HG03432 (cell line): ENCODE data around the gene LRRC75A.
"Not testable (repeated sequence)": the region's sequence is repeated elsewhere in the genome, so short reads cannot be mapped to it uniquely, and the experiment has no call there.

Experiments
- ATAC-seq: cut with Tn5 transposase; IDR thresholded peaks from one replicate; pipeline ENCODE4 v1.9.1; 2021; ENCODE audit warnings: mild to moderate bottlenecking, moderate library complexity; ENCODE audit not compliant: unreplicated experiment

The LRRC75A gene, protein sequence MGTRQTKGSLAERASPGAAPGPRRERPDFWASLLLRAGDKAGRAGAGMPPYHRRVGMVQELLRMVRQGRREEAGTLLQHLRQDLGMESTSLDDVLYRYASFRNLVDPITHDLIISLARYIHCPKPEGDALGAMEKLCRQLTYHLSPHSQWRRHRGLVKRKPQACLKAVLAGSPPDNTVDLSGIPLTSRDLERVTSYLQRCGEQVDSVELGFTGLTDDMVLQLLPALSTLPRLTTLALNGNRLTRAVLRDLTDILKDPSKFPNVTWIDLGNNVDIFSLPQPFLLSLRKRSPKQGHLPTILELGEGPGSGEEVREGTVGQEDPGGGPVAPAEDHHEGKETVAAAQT

DNA sequence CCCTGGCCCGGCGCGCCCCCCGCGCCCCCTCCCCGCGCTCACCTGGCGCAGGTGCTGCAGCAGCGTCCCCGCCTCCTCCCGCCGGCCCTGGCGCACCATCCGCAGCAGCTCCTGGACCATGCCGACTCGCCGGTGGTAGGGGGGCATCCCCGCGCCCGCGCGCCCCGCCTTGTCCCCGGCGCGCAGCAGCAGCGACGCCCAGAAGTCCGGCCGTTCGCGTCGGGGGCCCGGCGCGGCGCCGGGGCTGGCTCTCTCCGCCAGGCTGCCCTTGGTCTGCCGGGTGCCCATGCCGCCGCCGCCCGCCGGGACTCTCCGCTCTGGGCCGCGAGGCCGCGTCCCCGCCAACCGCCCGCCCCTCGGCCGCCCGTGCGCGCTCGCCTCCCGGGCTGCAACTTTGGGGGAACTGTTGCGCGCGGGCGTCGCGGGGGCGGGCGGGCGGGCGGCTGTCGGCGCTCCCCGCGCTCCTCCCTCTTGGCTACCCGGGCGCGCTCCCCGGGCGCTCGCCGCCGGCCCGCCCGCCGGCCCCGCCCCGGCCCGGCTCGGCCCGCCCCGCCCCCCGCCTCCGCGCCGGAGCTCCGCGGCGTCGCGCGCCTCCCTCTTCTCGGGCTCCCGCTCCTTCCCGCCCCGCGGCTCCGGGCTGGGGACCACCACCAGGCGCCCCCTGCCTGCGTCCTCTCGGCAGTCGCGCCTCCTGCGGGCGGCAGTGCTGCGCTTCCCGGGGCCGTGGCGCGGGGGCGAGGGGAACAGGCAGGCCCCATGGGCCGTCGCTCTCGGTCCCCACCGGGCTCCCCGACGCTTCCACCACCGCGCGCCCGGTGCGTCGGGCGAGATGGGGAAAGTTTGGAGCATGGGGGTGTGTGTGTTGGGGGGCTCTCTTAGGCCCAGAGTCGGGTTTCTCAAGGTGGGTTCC, at the start of gene LRRC75A:
TSS of gene LRRC75A (minus strand) at position 491 of the 910 bp plus-strand sequence. CDS start at position 288, 203 bp downstream.
- ATAC-seq: peak; percentile 63

GRCh38 chr17:16537130-16537458, 45.1 kb upstream of the LRRC75A start:
- no peak for ATAC-seq

DNA sequence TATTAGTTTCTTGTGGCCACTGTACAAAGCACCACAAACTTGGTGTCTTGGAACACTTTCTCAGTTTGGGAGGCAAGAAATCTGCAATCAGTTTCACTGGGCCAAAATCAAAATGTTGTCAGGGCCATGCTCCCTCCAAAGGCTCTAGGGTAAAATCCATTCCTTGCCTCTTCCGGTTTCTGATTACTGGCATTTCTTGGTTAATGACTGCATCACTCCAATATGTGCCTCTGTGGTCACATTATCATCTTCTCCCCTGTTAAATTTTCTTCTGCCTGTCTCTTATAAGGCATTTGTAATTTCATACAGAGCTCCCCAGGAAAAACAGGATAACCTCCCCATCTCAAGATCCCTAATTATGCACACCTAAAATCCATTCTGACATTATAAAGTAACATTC, 42.2 kb upstream of the LRRC75A start:
- no peak for ATAC-seq

DNA sequence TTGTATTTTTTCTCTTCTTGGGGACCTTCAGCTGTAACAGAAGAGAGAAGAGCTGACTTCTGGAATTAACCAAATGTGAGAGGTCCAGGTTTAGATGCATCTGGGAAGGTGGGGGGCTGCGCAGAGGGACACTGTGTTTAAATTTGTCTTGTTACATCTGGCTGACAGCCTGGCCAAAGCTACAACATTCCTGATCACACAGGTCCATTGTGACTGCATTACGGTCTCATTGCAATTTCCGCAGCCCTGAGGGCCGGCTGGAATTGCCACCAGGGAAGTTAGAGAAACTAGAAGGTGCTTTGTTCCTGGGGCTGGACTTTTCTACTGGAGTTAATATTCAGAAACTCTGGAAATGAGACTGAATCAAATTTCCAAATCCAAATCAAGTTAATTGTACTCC, 37.9 kb upstream of the LRRC75A start:
- ATAC-seq: no peak

DNA sequence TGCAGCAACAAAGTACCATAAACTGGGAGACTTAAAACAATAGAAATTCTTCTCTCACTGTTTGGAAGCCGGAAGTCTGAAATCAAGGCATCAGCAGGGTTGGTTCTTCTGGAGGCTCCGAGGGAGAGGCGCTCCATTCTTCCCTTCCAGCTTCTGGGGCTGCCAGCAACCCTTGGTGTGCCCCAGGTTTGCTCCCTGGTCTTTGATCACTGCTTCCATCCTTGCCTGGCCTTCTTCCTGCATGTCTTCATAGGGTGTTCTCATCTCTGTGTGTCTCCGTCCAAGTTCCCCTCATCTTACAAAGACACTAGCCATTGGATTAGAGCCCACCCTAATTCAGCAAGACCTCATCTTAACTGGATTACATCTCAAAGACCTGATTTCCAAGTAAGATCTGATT, 35.3 kb upstream of the LRRC75A start:
- no peak for ATAC-seq

GRCh38 chr17:16525556-16525955, 33.6 kb upstream of the LRRC75A start:
- ATAC-seq: not testable (repeated sequence)

GRCh38 chr17:16521070-16521727, 29.2 kb upstream of the LRRC75A start:
- peak; percentile 63 for ATAC-seq

DNA sequence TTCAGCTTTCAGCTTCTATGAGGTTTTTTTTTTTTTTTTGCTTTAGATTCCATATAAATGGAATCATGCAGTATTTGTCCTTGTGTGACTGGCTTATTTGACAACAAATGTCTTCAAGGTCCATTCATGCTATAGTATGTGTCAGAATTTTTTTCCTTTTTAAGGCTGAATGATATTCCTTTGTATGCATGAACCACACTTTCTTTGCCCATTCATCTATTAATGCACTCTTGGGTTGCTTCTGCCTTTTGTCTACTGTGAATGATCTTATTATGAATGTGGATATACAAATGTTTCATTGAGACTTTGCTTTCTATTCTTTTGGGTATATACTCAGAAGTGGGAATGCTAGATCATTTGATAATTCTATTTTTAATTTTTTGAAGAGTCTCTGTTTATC, 27.0 kb upstream of the LRRC75A start:
- ATAC-seq: no peak

DNA sequence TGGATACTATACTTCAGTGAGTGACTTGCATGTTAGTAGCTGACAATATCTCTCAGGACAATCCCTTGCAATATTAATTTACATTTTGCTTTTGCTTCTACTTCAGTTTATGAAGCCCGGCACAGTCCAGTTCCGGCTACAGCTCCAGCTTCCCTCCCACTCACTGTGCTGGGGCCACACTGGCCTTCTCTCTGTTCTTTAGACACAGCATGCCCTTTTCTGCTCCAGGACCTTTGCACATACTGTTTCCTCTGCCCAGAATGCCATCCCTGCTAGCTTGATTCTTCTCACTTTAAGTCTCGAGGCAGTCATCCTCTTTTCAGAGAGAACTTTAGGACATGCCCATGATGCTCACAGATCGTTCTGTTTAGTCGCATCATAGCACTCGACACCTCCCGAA, 25.5 kb upstream of the LRRC75A start:
- ATAC-seq: no peak

DNA sequence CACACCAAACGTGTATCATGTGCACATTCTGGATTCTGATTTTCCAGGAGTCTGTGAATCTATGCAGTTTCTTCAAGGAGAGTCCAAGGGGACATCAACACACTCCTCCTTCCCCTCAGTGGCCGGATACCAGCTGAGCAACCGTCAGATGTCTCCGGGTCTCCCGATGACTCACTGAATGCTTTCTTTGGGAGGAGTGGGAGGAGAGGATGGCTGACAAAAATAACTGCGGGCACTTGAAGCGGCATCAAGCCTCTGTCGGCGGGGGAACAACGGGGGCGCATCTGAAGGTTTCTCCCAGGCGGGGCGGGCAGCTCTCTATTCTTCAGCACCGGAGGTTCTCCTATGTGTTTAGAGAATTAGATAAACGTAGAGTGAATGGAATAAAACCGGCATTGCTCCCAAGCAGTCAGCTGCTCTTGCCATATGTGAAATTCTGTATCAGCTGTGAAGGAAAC, 24.6 kb upstream of the LRRC75A start:
- ATAC-seq: no peak

- no peak for ATAC-seq
These were observed 23.9 kb upstream of the LRRC75A start for GRCh38 chr17:16515933-16516332.

- no peak for ATAC-seq
These were observed 21.9 kb upstream of the LRRC75A start for GRCh38 chr17:16513873-16514272.

GRCh38 chr17:16512011-16512410, 20.0 kb upstream of the LRRC75A start:
- no peak for ATAC-seq

DNA sequence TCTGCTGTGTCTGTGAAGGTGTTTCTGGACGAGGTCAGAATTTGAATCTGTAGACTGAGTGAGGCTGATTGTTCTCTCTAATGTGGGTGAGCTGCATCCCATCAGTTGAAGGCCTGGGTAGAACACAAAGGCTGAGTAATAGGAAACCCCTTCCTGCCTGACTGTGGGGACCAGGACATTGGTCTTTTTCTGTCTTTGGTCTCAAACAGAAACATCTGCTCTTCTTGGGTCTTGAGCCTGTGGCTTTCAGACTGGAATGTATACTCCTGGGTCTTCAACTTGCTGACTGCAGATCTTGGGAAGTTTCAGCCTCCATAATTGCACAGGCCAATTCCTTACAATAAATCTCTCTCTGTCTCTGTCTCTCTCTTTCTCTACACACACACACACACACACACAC, 19.6 kb upstream of the LRRC75A start:
- ATAC-seq: no peak

GRCh38 chr17:16507918-16508533, 16.0 kb upstream of the LRRC75A start:
- no peak for ATAC-seq

DNA sequence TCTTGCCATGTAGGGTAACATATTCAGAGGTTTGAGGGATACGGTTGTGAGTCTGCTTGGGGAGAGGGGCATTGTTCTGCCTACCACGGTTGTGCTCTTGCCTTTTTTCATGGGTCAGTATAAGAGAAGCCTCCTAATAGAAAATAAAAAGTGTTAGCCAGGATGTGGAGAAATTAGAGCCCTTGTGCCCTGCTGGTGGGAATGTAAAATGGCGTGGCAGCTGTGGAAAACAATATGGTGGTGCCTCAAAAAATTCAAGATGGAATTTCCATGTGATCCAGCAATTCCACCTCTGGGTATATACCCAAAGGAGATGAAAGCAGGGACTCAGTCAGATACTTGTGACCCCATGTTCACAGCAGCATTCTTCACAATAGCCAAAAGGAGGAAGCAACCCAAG, 14.2 kb upstream of the LRRC75A start:
- ATAC-seq: no peak

DNA sequence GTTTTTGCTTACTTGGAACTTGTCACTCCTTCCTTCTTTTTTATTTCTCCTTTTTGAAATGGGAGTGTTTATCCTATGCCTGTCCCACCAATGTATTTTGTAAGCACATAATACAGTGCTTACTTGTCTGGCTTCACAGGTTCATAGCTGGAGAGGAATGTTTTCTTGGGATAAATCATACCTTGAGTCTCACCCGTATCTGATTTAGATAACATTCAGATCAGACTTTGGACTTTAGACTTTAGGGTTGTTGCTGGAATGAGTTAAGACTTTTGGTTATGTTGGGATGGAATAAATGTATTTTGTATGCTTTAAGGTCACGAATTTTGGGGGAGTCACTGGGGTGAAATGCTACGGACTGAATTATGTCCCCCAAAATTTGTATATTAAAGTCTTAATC, 13.0 kb upstream of the LRRC75A start:
- no peak for ATAC-seq

- no peak for ATAC-seq
These were observed 5.0 kb upstream of the LRRC75A start for GRCh38 chr17:16496820-16497489.

DNA sequence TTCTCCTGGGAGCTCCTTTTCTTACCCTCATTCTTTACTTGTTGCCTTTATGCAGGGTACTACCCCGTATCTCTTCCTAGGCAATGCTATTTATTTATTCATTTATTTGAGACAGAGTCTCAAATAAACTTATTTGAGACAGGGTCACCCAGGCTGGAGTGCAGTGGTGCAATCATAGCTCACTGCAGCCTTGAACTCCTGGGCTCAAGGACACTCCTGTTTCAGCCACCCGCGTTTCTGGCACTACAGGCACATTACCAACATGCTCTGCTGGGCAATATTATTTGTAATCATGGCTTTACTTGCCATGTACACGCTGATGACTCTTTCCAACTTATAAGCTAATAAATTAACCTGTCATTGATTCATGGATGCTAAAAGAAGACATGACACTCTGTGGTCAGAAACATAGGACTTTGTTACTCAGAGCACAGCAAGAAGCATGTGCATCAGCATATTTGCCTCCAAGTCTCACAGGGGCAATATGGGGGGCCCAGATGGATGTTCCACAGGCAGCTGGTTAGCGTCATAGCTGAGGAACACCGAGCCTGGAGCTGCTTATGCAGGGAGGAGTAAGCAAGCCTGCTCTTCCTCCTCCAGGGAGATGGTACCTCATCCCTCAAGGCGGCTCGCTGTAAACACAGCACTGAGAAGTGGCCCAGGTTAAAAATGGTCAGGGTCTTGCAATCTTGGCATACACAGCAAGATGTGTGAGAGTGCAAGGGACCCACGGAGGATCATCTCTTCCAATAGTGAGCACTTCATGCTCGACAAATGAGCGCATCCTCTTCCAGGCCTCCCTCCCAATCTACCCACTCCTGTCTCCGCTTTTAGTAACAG, 4.2 kb upstream of the LRRC75A start:
- no peak for ATAC-seq

DNA sequence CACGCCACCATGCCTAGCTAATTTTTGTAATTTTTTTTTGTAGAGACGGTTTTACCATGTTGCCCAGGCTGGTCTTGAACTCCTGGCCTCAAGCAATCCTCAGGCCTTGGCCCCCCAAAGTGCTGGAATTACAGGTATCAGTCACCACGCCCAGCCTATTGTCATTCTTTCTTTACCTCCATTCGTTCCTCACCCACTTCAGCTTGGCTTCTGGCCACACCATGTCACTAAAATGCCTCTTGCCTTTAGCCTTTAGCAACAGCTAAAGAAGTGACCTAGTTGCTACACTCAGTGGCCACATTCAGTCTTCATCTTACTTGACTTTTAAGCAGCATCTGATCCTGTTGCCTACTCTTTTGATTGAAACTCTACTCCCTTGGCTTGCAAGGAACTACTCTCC, 3.6 kb upstream of the LRRC75A start:
- ATAC-seq: no peak
